T-helper 2 cell treated with Interferon-gamma antibody and Interleukin-4, amounts not matched to agents 5 μg/mL and 100 μg/mL, for 36 hours (primary cell): Measurements from ENCODE around the gene ZDHHC7.

Experiments used
- DNase-seq: peaks from one replicate; pipeline ENCODE4 v3.0.0; 2021; ENCODE audit warnings: low spot score
- H3K27ac Mint-ChIP-seq: one replicate; pipeline ENCODE4 v1.8.0; 2021; ENCODE audit warnings: mild to moderate bottlenecking, mixed read lengths
- H3K27me3 Mint-ChIP-seq: one replicate; pipeline ENCODE4 v1.8.0; 2021; ENCODE audit warnings: low read depth, mixed read lengths
- H3K36me3 Mint-ChIP-seq: one replicate; pipeline ENCODE4 v1.8.0; 2021; ENCODE audit warnings: low read depth, mixed read lengths
- H3K4me1 Mint-ChIP-seq: one replicate; pipeline ENCODE4 v1.8.0; 2021; ENCODE audit warnings: low read depth, mixed read lengths
- H3K4me3 Mint-ChIP-seq: one replicate; pipeline ENCODE4 v1.8.0; 2022; ENCODE audit warnings: mild to moderate bottlenecking, moderate library complexity, mixed read lengths
- H3K9me3 Mint-ChIP-seq: one replicate; pipeline ENCODE4 v1.8.0; 2021; ENCODE audit warnings: mixed read lengths

Gene ZDHHC7

DNA sequence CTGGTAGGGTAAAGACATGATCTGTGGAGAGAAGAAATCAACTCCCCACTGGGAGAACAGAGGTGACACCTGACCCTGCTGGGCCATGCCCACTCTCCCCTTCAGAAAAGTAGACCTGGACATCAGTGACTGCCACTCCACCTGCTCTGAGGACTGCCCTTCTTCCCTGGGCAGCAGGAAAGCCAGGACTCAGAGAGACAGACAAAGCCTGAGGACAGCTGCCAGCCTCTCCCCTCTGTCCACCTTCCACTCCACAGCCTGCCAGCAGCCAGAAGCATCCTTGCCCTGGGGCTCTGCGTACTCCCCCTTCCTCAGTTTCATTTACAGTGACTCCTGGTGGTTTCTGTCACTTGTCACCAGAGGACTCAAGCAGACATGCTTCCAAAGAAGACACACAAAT, 24.5 kb downstream of the ZDHHC7 start:
- Mint-ChIP-seq H3K9me3 (no peaks in the 10 kb centered on the region), H3K27me3 (no peaks in the 10 kb centered on the region), H3K4me1 (peaks cover 6% of the 10 kb centered on the region), H3K27ac (no peak overlapping the region), H3K4me3 (no peak overlapping the region), H3K36me3 (peaks cover 34% of the 10 kb centered on the region)
- DNase-seq = no peak

- Mint-ChIP-seq H3K27ac (no peak overlapping the region), H3K36me3 (peaks cover 32% of the 10 kb centered on the region), H3K4me1 (peaks cover 6% of the 10 kb centered on the region), H3K27me3 (no peaks in the 10 kb centered on the region), H3K4me3 (no peak overlapping the region), H3K9me3 (no peaks in the 10 kb centered on the region)
- DNase-seq = no peak
Observed at GRCh38 chr16:84986102-84986501, 25.2 kb downstream of the ZDHHC7 start.

- peaks cover 6% of the 10 kb centered on the region for H3K4me1 Mint-ChIP-seq
- no peaks in the 10 kb centered on the region for H3K27me3 Mint-ChIP-seq
- H3K36me3 Mint-ChIP-seq = peaks cover 35% of the 10 kb centered on the region
- no peak for DNase-seq
- H3K9me3 Mint-ChIP-seq = no peaks in the 10 kb centered on the region
- H3K27ac Mint-ChIP-seq = no peak overlapping the region
- no peak overlapping the region for H3K4me3 Mint-ChIP-seq
Observed at GRCh38 chr16:84985079-84986065, 26.0 kb downstream of the ZDHHC7 start.

GRCh38 chr16:84982434-84982833, 28.9 kb downstream of the ZDHHC7 start:
- Mint-ChIP-seq H3K36me3 (peaks cover 26% of the 10 kb centered on the region), H3K4me1 (peaks cover 6% of the 10 kb centered on the region), H3K4me3 (no peak overlapping the region), H3K27ac (no peak overlapping the region), H3K27me3 (no peaks in the 10 kb centered on the region), H3K9me3 (no peaks in the 10 kb centered on the region)
- no peak for DNase-seq

- Mint-ChIP-seq H3K36me3 (peaks cover 24% of the 10 kb centered on the region), H3K4me1 (no peaks in the 10 kb centered on the region), H3K27ac (no peak overlapping the region), H3K27me3 (no peaks in the 10 kb centered on the region), H3K9me3 (no peaks in the 10 kb centered on the region), H3K4me3 (no peak overlapping the region)
- DNase-seq = no peak
Observed at GRCh38 chr16:84979516-84979915, 31.8 kb downstream of the ZDHHC7 start.

- no peak for DNase-seq
- H3K27ac Mint-ChIP-seq = no peak overlapping the region
- H3K27me3 Mint-ChIP-seq = no peaks in the 10 kb centered on the region
- peaks cover 26% of the 10 kb centered on the region for H3K36me3 Mint-ChIP-seq
- no peaks in the 10 kb centered on the region for H3K4me1 Mint-ChIP-seq
- no peak overlapping the region for H3K4me3 Mint-ChIP-seq
- H3K9me3 Mint-ChIP-seq = no peaks in the 10 kb centered on the region
Observed at GRCh38 chr16:84976644-84977400, 34.5 kb downstream of the ZDHHC7 start.

- no peak overlapping the region for H3K27ac Mint-ChIP-seq
- no peaks in the 10 kb centered on the region for H3K27me3 Mint-ChIP-seq
- H3K36me3 Mint-ChIP-seq = peaks cover 22% of the 10 kb centered on the region
- H3K4me1 Mint-ChIP-seq = peaks cover 2% of the 10 kb centered on the region
- no peak for DNase-seq
- no peak overlapping the region for H3K4me3 Mint-ChIP-seq
- no peaks in the 10 kb centered on the region for H3K9me3 Mint-ChIP-seq
Observed at GRCh38 chr16:84975522-84975921, 35.8 kb downstream of the ZDHHC7 start.

DNA sequence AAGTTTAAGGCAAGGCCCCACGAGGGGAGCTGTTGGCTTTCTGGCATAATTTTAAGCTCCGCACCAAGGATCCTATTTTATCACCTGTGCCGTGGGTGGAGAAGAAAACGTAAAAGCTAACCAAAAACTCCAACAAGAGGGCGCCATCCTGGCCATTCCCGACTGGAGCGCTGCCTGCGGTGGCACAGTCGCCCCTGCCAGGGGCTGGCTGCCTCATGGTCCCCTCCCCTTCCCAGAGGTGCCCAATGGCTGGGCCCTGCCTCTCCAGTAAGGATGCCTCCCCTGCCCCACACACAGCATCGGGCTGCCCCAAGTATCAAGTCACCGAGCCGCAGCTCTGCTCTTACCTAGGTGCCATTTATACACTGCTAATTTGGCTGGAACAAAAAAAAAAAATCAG, 36.3 kb downstream of the ZDHHC7 start:
- Mint-ChIP-seq H3K4me3 (no peak overlapping the region), H3K36me3 (peaks cover 19% of the 10 kb centered on the region)

GRCh38 chr16:84973776-84974523, 37.4 kb downstream of the ZDHHC7 start:
- no peak overlapping the region for H3K27ac Mint-ChIP-seq
- H3K4me3 Mint-ChIP-seq = no peak overlapping the region
- peaks cover 4% of the 10 kb centered on the region for H3K4me1 Mint-ChIP-seq
- no peaks in the 10 kb centered on the region for H3K9me3 Mint-ChIP-seq
- no peak for DNase-seq
- peaks cover 2% of the 10 kb centered on the region for H3K27me3 Mint-ChIP-seq
- H3K36me3 Mint-ChIP-seq = peaks cover 15% of the 10 kb centered on the region

More for the DNA sequence above, 36.3 kb downstream of the ZDHHC7 start:
- H3K9me3 Mint-ChIP-seq = no peaks in the 10 kb centered on the region
- no peak for DNase-seq
- peaks cover 4% of the 10 kb centered on the region for H3K4me1 Mint-ChIP-seq
- no peak overlapping the region for H3K27ac Mint-ChIP-seq
- no peaks in the 10 kb centered on the region for H3K27me3 Mint-ChIP-seq

DNA sequence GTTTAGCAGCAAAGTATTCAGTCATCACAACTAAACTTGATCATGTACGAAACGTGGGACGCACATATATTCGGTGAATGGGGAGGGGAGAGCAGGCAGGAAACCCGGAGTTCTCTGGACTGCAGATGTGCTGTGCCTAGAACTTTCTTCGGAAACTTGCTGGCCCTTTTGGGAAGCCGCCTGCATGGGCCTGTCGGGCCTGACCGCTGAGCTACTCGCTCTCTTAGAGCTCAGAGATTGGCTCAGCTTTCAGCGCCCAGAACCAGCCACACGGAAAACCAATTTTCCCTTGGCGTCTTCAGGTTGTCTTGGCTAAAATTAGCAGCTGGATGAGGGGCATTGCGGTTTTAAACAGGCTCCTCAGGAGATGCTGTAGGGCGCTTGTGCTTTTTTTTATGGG, 38.1 kb downstream of the ZDHHC7 start:
- H3K36me3 Mint-ChIP-seq = peaks cover 15% of the 10 kb centered on the region
- no peak overlapping the region for H3K4me3 Mint-ChIP-seq
- H3K27me3 Mint-ChIP-seq = peaks cover 2% of the 10 kb centered on the region
- no peak for DNase-seq
- H3K4me1 Mint-ChIP-seq = peaks cover 4% of the 10 kb centered on the region
- no peaks in the 10 kb centered on the region for H3K9me3 Mint-ChIP-seq
- no peak overlapping the region for H3K27ac Mint-ChIP-seq

GRCh38 chr16:84970447-84971127, 40.7 kb downstream of the ZDHHC7 start:
- DNase-seq = peak; percentile 67
- H3K36me3 Mint-ChIP-seq = peaks cover 4% of the 10 kb centered on the region
- H3K9me3 Mint-ChIP-seq = peaks cover 6% of the 10 kb centered on the region
- H3K4me3 Mint-ChIP-seq = no peak overlapping the region
- no peak overlapping the region for H3K27ac Mint-ChIP-seq
- peaks cover 2% of the 10 kb centered on the region for H3K27me3 Mint-ChIP-seq
- H3K4me1 Mint-ChIP-seq = peaks cover 4% of the 10 kb centered on the region

- H3K27ac Mint-ChIP-seq = no peak overlapping the region
- H3K4me3 Mint-ChIP-seq = no peak overlapping the region
- H3K9me3 Mint-ChIP-seq = peaks cover 8% of the 10 kb centered on the region
- H3K4me1 Mint-ChIP-seq = peaks cover 4% of the 10 kb centered on the region
- peaks cover 2% of the 10 kb centered on the region for H3K27me3 Mint-ChIP-seq
- no peaks in the 10 kb centered on the region for H3K36me3 Mint-ChIP-seq
- DNase-seq = no peak
Observed at GRCh38 chr16:84967828-84968227, 43.5 kb downstream of the ZDHHC7 start.
